DND-41 (cell line): Measurements from ENCODE around the gene DNAH8.

ENCODE experiments used
- ATAC-seq: fragments of 200-7000 bp; cut with Tn5 transposase; 3 replicates; pipeline ENCODE4 v1.9.1; 2021; ENCODE audit warnings: low read depth; ENCODE audit not compliant: insufficient read depth
- DNase-seq: peaks from one replicate; pipeline ENCODE4 v3.0.0-alpha.2; 2020
- H2AFZ ChIP-seq: 2 replicates; pipeline ENCODE4 v1.6.0; 2012; ENCODE audit warnings: low read depth, low read length
- H3K27ac ChIP-seq: 2 replicates; pipeline ENCODE4 v1.5.1; 2012; ENCODE audit warnings: low read length, inconsistent platforms
- H3K27me3 ChIP-seq: fragments of 200-600 bp; sonication (generic); 2 replicates; pipeline ENCODE4 v1.6.0; 2012; ENCODE audit warnings: low read length, mild to moderate bottlenecking, inconsistent platforms; ENCODE audit not compliant: insufficient read depth, poor library complexity
- H3K36me3 ChIP-seq: 2 replicates; pipeline ENCODE4 v1.5.1; 2012; ENCODE audit warnings: low read length, inconsistent platforms; ENCODE audit not compliant: insufficient read depth
- H3K4me1 ChIP-seq: 2 replicates; pipeline ENCODE4 v1.5.1; 2012; ENCODE audit warnings: mild to moderate bottlenecking, low read length; ENCODE audit not compliant: insufficient read depth
- H3K4me2 ChIP-seq: 2 replicates; pipeline ENCODE4 v1.6.0; 2012; ENCODE audit warnings: mild to moderate bottlenecking, moderate library complexity, low read length, inconsistent platforms; ENCODE audit not compliant: insufficient read depth
- H3K4me3 ChIP-seq, 2 experiments: fragments of 200-600 bp in 1 of 2; shearing (Covaris generic) in 1 of 2; 2 replicates each; pipeline ENCODE4 v1.5.1; 2012 to 2016; ENCODE audit warnings: inconsistent platforms in 2 of 2, low read length in 2 of 2, mild to moderate bottlenecking in 2 of 2, low read depth in 1 of 2, moderate library complexity in 1 of 2
- H3K79me2 ChIP-seq: 2 replicates; pipeline ENCODE4 v1.6.0; 2012; ENCODE audit warnings: low read length, inconsistent platforms; ENCODE audit not compliant: insufficient read depth
- H3K9ac ChIP-seq: 2 replicates; pipeline ENCODE4 v1.6.0; 2012; ENCODE audit warnings: low read depth, mild to moderate bottlenecking, inconsistent platforms, low read length, moderate library complexity
- H3K9me3 ChIP-seq: 2 replicates; pipeline ENCODE4 v1.5.1; 2012; ENCODE audit warnings: low read length, moderate library complexity, mild to moderate bottlenecking, inconsistent platforms; ENCODE audit not compliant: insufficient read depth, severe bottlenecking
- H4K20me1 ChIP-seq: 2 replicates; pipeline ENCODE4 v1.6.0; 2012; ENCODE audit warnings: low read length; ENCODE audit not compliant: insufficient read depth
- CTCF ChIP-seq: IDR thresholded peaks from 2 replicates; pipeline ENCODE4 v1.5.1; 2012; ENCODE audit warnings: borderline replicate concordance, low read length, moderate library complexity, mild to moderate bottlenecking; ENCODE audit not compliant: poor library complexity, severe bottlenecking; ENCODE audit errors: extremely low read depth
- EZH2 ChIP-seq: IDR thresholded peaks from 3 replicates; pipeline ENCODE4 v1.6.1; 2012; ENCODE audit warnings: borderline replicate concordance, low read depth, mild to moderate bottlenecking, moderate library complexity, low read length, inconsistent platforms; ENCODE audit not compliant: severe bottlenecking

DNAH8 gene

GRCh38 chr6:38901802-38902522 is 186.9 kb downstream of the DNAH8 start:
- Histone ChIP-seq H3K4me2 (no peak overlapping the region), H4K20me1 (no peaks in the 10 kb centered on the region), H2AFZ (no peak overlapping the region), H3K9me3 (no peaks in the 10 kb centered on the region), H3K4me3 (no peak overlapping the region), H3K36me3 (no peaks in the 10 kb centered on the region), H3K79me2 (no peaks in the 10 kb centered on the region), H3K27me3 (peaks cover 3% of the 10 kb centered on the region), H3K9ac (no peak overlapping the region), H3K4me1 (no peaks in the 10 kb centered on the region), H3K27ac (no peak overlapping the region)
- no peak for TF ChIP-seq CTCF
- TF ChIP-seq EZH2 = no peak
- no peak for ATAC-seq
- no peak for DNase-seq

GRCh38 chr6:38906582-38906981 is 191.5 kb downstream of the DNAH8 start:
- no peak overlapping the region for H3K27ac ChIP-seq

GRCh38 chr6:38907264-38907663 is 192.2 kb downstream of the DNAH8 start:
- Histone ChIP-seq H4K20me1 (no peaks in the 10 kb centered on the region), H3K9ac (no peak overlapping the region), H3K4me2 (no peak overlapping the region), H3K9me3 (no peaks in the 10 kb centered on the region), H3K79me2 (no peaks in the 10 kb centered on the region), H3K4me3 (no peak overlapping the region), H3K36me3 (no peaks in the 10 kb centered on the region), H3K4me1 (no peaks in the 10 kb centered on the region), H2AFZ (no peak overlapping the region), H3K27me3 (peaks cover 3% of the 10 kb centered on the region), H3K27ac (no peak overlapping the region)
- no peak for TF ChIP-seq CTCF
- no peak for TF ChIP-seq EZH2
- ATAC-seq = no peak
- no peak for DNase-seq

More at GRCh38 chr6:38906582-38906981, 191.5 kb downstream of the DNAH8 start:
- Histone ChIP-seq H3K4me2 (no peak overlapping the region), H3K9me3 (no peaks in the 10 kb centered on the region), H2AFZ (no peak overlapping the region), H3K79me2 (no peaks in the 10 kb centered on the region), H3K4me3 (no peak overlapping the region), H3K36me3 (no peaks in the 10 kb centered on the region), H3K27me3 (peaks cover 3% of the 10 kb centered on the region), H3K4me1 (no peaks in the 10 kb centered on the region), H3K9ac (no peak overlapping the region), H4K20me1 (no peaks in the 10 kb centered on the region)
- no peak for ATAC-seq
- DNase-seq = no peak
- TF ChIP-seq EZH2 = no peak
- TF ChIP-seq CTCF = no peak
